ENCODE data around the gene EBF3.

- TF ChIP-seq, protein P1, sequence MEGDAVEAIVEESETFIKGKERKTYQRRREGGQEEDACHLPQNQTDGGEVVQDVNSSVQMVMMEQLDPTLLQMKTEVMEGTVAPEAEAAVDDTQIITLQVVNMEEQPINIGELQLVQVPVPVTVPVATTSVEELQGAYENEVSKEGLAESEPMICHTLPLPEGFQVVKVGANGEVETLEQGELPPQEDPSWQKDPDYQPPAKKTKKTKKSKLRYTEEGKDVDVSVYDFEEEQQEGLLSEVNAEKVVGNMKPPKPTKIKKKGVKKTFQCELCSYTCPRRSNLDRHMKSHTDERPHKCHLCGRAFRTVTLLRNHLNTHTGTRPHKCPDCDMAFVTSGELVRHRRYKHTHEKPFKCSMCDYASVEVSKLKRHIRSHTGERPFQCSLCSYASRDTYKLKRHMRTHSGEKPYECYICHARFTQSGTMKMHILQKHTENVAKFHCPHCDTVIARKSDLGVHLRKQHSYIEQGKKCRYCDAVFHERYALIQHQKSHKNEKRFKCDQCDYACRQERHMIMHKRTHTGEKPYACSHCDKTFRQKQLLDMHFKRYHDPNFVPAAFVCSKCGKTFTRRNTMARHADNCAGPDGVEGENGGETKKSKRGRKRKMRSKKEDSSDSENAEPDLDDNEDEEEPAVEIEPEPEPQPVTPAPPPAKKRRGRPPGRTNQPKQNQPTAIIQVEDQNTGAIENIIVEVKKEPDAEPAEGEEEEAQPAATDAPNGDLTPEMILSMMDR (IDR thresholded peaks at IDR 0.05), result no peak
- TF ChIP-seq EP300 (IDR thresholded peaks at IDR 0.05), result no peak
Observed at GRCh38 chr10:129880191-129880870, 83.7 kb downstream of the EBF3 start.

Data from sigmoid colon (tissue), 4 donors.